Measurements from ENCODE around the gene VGLL2.
"Not testable (repeated sequence)": the region's sequence is repeated elsewhere in the genome, so short reads cannot be mapped to it uniquely, and the experiment has no call there.

Gene VGLL2

DNA sequence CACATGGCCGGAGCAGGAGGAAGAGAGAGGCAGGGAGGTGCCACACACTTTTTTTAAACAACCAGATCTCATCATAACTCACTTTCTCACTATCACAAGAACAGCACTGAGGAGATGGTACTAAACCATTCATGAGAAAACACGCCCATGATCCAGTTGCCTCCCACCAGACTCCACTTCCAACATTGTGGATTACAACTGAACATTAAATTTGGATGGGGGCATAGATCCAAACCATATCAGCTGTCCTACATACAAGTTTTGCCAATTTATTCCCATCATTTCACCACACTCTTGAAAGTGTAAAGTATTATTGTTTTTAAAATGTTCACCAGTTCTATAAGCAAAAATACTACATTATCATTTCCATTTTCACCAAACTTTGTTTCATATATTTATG, 33.9 kb upstream of the VGLL2 start:
- H3K9me2 ChIP-seq (replicated peaks; ENCODE audit: control insufficient read depth, low read length), result no peaks in the 10 kb centered on the region
- no peak overlapping the region for H3K4me3 ChIP-seq (ENCODE audit: low read length)
- no peaks in the 10 kb centered on the region for H3K27me3 ChIP-seq (ENCODE audit: control insufficient read depth, low read length)
- H3K79me2 ChIP-seq (ENCODE audit: control insufficient read depth, low read length), result no peaks in the 10 kb centered on the region
- no peak overlapping the region for H3K4me2 ChIP-seq (ENCODE audit: low read length)
- H3K4me1 ChIP-seq (ENCODE audit: control insufficient read depth, low read length), result no peaks in the 10 kb centered on the region
- H3K36me3 ChIP-seq (ENCODE audit: control insufficient read depth, low read length), result no peaks in the 10 kb centered on the region
- H3K27ac ChIP-seq (ENCODE audit: low read depth, low read length), result no peak overlapping the region
- no peaks in the 10 kb centered on the region for H3F3A ChIP-seq (ENCODE audit: control insufficient read depth, insufficient read depth)
- TF ChIP-seq EZH2phosphoT487 (IDR thresholded peaks at IDR 0.05; ENCODE audit: borderline replicate concordance, low read length) (no peak), CTCF (IDR thresholded peaks at IDR 0.05; ENCODE audit: low read depth, low read length, poor library complexity, severe bottlenecking) (no peak)
- no peaks in the 10 kb centered on the region for H4K20me1 ChIP-seq (ENCODE audit: control insufficient read depth, insufficient read depth, low read depth, low read length)
- H3K9me3 ChIP-seq (ENCODE audit: control insufficient read depth, insufficient read depth, low read length), result peaks cover 3% of the 10 kb centered on the region; the same call in 1 of the 2 replicates

DNA sequence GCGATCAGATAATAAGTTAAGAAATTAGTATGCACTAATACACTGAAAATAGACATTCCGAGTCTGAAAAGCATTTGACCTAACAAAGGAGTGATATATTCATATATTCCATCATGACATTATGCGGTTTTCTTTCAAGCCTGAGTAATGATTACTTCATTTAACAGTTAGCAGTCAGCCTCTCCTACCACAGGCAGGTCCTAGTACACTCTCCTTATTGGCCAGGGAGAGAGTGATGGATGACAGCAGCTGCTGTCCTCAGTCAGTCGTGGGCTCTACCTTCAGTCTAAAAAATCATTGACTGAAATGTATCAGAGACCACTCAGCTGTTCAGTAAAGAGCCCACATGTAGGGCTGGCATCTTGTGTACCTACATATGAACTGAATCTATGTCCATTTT, 33.2 kb upstream of the VGLL2 start:
- Histone ChIP-seq H3K4me1 (ENCODE audit: control insufficient read depth, low read length) (no peaks in the 10 kb centered on the region), H3K9me3 (ENCODE audit: control insufficient read depth, insufficient read depth, low read length) (peaks cover 3% of the 10 kb centered on the region; the same call in 1 of the 2 replicates), H3K27me3 (ENCODE audit: control insufficient read depth, low read length) (no peaks in the 10 kb centered on the region), H3K36me3 (ENCODE audit: control insufficient read depth, low read length) (no peaks in the 10 kb centered on the region), H3K4me2 (ENCODE audit: low read length) (no peak overlapping the region), H3K79me2 (ENCODE audit: control insufficient read depth, low read length) (no peaks in the 10 kb centered on the region), H3K27ac (ENCODE audit: low read depth, low read length) (no peak overlapping the region), H3F3A (ENCODE audit: control insufficient read depth, insufficient read depth) (no peaks in the 10 kb centered on the region), H4K20me1 (ENCODE audit: control insufficient read depth, insufficient read depth, low read depth, low read length) (no peaks in the 10 kb centered on the region), H3K4me3 (ENCODE audit: low read length) (no peak overlapping the region), H3K9me2 (replicated peaks; ENCODE audit: control insufficient read depth, low read length) (no peaks in the 10 kb centered on the region)
- TF ChIP-seq CTCF (IDR thresholded peaks at IDR 0.05; ENCODE audit: low read depth, low read length, poor library complexity, severe bottlenecking) (no peak), EZH2phosphoT487 (IDR thresholded peaks at IDR 0.05; ENCODE audit: borderline replicate concordance, low read length) (no peak)

GRCh38 chr6:117233145-117233544, 32.2 kb upstream of the VGLL2 start:
- H3K27ac ChIP-seq (ENCODE audit: low read depth, low read length), result no peak overlapping the region
- no peak overlapping the region for H3K4me2 ChIP-seq (ENCODE audit: low read length)
- no peaks in the 10 kb centered on the region for H3K4me1 ChIP-seq (ENCODE audit: control insufficient read depth, low read length)
- H3K9me3 ChIP-seq (ENCODE audit: control insufficient read depth, insufficient read depth, low read length), result peaks cover 3% of the 10 kb centered on the region; the same call in 1 of the 2 replicates
- TF ChIP-seq CTCF (IDR thresholded peaks at IDR 0.05; ENCODE audit: low read depth, low read length, poor library complexity, severe bottlenecking), result no peak
- TF ChIP-seq EZH2phosphoT487 (IDR thresholded peaks at IDR 0.05; ENCODE audit: borderline replicate concordance, low read length), result no peak
- H4K20me1 ChIP-seq (ENCODE audit: control insufficient read depth, insufficient read depth, low read depth, low read length), result no peaks in the 10 kb centered on the region
- H3K4me3 ChIP-seq (ENCODE audit: low read length), result no peak overlapping the region
- H3K79me2 ChIP-seq (ENCODE audit: control insufficient read depth, low read length), result no peaks in the 10 kb centered on the region
- no peaks in the 10 kb centered on the region for H3K36me3 ChIP-seq (ENCODE audit: control insufficient read depth, low read length)
- H3K27me3 ChIP-seq (ENCODE audit: control insufficient read depth, low read length), result no peaks in the 10 kb centered on the region
- no peaks in the 10 kb centered on the region for H3F3A ChIP-seq (ENCODE audit: control insufficient read depth, insufficient read depth)
- no peaks in the 10 kb centered on the region for H3K9me2 ChIP-seq (replicated peaks; ENCODE audit: control insufficient read depth, low read length)

DNA sequence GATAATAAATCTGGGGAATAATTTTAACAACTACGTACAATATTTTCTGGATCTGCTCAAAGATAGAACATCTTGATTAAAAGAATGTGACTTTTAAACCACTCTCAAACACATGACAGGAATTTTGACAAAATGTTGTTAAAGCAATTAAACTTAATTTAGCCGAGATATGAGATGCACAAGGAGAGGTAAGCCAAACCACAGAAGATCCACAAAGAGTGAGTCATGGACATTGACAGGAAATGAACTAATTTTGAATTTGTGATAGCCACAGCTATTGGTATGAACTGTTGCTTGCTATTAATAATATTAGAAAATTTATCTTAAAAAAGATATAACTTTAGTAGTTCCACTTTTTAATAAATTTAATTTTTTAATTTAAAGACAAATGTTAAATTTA, 27.8 kb upstream of the VGLL2 start:
- H3K9me3 ChIP-seq (ENCODE audit: control insufficient read depth, insufficient read depth, low read length), result no peaks in the 10 kb centered on the region
- no peaks in the 10 kb centered on the region for H3K9me2 ChIP-seq (replicated peaks; ENCODE audit: control insufficient read depth, low read length)
- no peaks in the 10 kb centered on the region for H3F3A ChIP-seq (ENCODE audit: control insufficient read depth, insufficient read depth)
- no peaks in the 10 kb centered on the region for H3K27me3 ChIP-seq (ENCODE audit: control insufficient read depth, low read length)
- no peak overlapping the region for H3K4me2 ChIP-seq (ENCODE audit: low read length)
- H3K4me3 ChIP-seq (ENCODE audit: low read length), result no peak overlapping the region
- no peaks in the 10 kb centered on the region for H3K4me1 ChIP-seq (ENCODE audit: control insufficient read depth, low read length)
- H3K36me3 ChIP-seq (ENCODE audit: control insufficient read depth, low read length), result no peaks in the 10 kb centered on the region
- no peaks in the 10 kb centered on the region for H3K79me2 ChIP-seq (ENCODE audit: control insufficient read depth, low read length)
- H3K27ac ChIP-seq (ENCODE audit: low read depth, low read length), result no peak overlapping the region
- H4K20me1 ChIP-seq (ENCODE audit: control insufficient read depth, insufficient read depth, low read depth, low read length), result no peaks in the 10 kb centered on the region
- TF ChIP-seq CTCF (IDR thresholded peaks at IDR 0.05; ENCODE audit: low read depth, low read length, poor library complexity, severe bottlenecking) (no peak), EZH2phosphoT487 (IDR thresholded peaks at IDR 0.05; ENCODE audit: borderline replicate concordance, low read length) (no peak)

- H3K4me1 ChIP-seq (ENCODE audit: control insufficient read depth, low read length); H3K9me2 ChIP-seq (replicated peaks; ENCODE audit: control insufficient read depth, low read length); H3K4me3 ChIP-seq (ENCODE audit: low read length); H3K9me3 ChIP-seq (ENCODE audit: control insufficient read depth, insufficient read depth, low read length); H3F3A ChIP-seq (ENCODE audit: control insufficient read depth, insufficient read depth); H3K36me3 ChIP-seq (ENCODE audit: control insufficient read depth, low read length); H3K4me2 ChIP-seq (ENCODE audit: low read length); H3K27ac ChIP-seq (ENCODE audit: low read depth, low read length); H4K20me1 ChIP-seq (ENCODE audit: control insufficient read depth, insufficient read depth, low read depth, low read length); H3K79me2 ChIP-seq (ENCODE audit: control insufficient read depth, low read length); H3K27me3 ChIP-seq (ENCODE audit: control insufficient read depth, low read length): not testable (repeated sequence)
Observed at GRCh38 chr6:117244571-117244970, 20.8 kb upstream of the VGLL2 start.

All from DOHH2 (cell line).